Fibroblast of lung (primary cell): Measurements from ENCODE around the gene PROK2. TPM values are rescaled to one million over a fixed set of nuclear protein-coding genes. Genes with fewer than 3 reads are reported as not detected.

Experiments
- DNase-seq, 2 donors: peaks; one replicate each; pipeline versions ENCODE4 v3.0.0 to v3.0.0-alpha.2; 2010; ENCODE audit warnings: low read depth in 2 of 2
- H2AFZ ChIP-seq: 2 replicates; pipeline ENCODE4 v1.5.1; 2012; ENCODE audit warnings: low read length, control low read depth, inconsistent platforms
- H3K27ac ChIP-seq: 2 replicates; pipeline ENCODE4 v1.5.1; 2011; ENCODE audit warnings: low read length, control low read depth; ENCODE audit not compliant: insufficient read depth
- H3K27me3 ChIP-seq: 2 replicates; pipeline ENCODE4 v1.5.1; 2011; ENCODE audit warnings: mild to moderate bottlenecking, low read length; ENCODE audit not compliant: control insufficient read depth, insufficient read depth
- H3K36me3 ChIP-seq: 2 replicates; pipeline ENCODE4 v1.5.1; 2011; ENCODE audit warnings: low read length; ENCODE audit not compliant: control insufficient read depth, insufficient read depth
- H3K4me1 ChIP-seq: 2 replicates; pipeline ENCODE4 v1.5.1; 2011; ENCODE audit warnings: low read length; ENCODE audit not compliant: control insufficient read depth, insufficient read depth; ENCODE audit errors: extremely low read depth
- H3K4me2 ChIP-seq: 2 replicates; pipeline ENCODE4 v1.5.1; 2011; ENCODE audit warnings: low read length, control low read depth; ENCODE audit not compliant: insufficient read depth; ENCODE audit errors: extremely low read depth
- H3K4me3 ChIP-seq, 4 experiments: fragments of 200-600 bp in 1 of 4; sonication (generic) in 1 of 4; replicated peaks in 1 of 4; 2 replicates each; pipeline ENCODE4 v1.5.1; 2011 to 2016; ENCODE audit warnings: low read length in 4 of 4, low read depth in 3 of 4, mild to moderate bottlenecking in 3 of 4, control low read depth in 2 of 4, inconsistent platforms in 1 of 4, mixed read lengths in 1 of 4; ENCODE audit not compliant: insufficient read depth in 1 of 4; ENCODE audit errors: control extremely low read depth in 1 of 4
- H3K79me2 ChIP-seq: 2 replicates; pipeline ENCODE4 v1.5.1; 2012; ENCODE audit warnings: mild to moderate bottlenecking, low read length, inconsistent platforms; ENCODE audit not compliant: control insufficient read depth, insufficient read depth
- H3K9ac ChIP-seq: 2 replicates; pipeline ENCODE4 v1.5.1; 2011; ENCODE audit warnings: mild to moderate bottlenecking, low read length, control low read depth; ENCODE audit not compliant: insufficient read depth
- H3K9me3 ChIP-seq: 2 replicates; pipeline ENCODE4 v1.5.1; 2012; ENCODE audit warnings: low read depth, low read length; ENCODE audit not compliant: control insufficient read depth, insufficient read depth
- H4K20me1 ChIP-seq: 2 replicates; pipeline ENCODE4 v1.5.1; 2011; ENCODE audit warnings: low read length; ENCODE audit not compliant: control insufficient read depth, insufficient read depth; ENCODE audit errors: extremely low read depth
- EZH2 ChIP-seq: IDR thresholded peaks from 2 replicates; pipeline ENCODE4 v1.5.1; 2012; ENCODE audit warnings: low read length, control low read depth, mild to moderate bottlenecking; ENCODE audit errors: missing control alignments
- polyA plus RNA-seq, 2 donors: library from polyadenylated mRNA; depleted of rRNA in 1 of 2; stranded (reverse) in 1 of 2; unstranded in 1 of 2; fragments of >200 nt; gene quantifications; 2 replicates each; pipeline ENCODE4 v1.2.1, GENCODE V29; 2011 to 2012; ENCODE audit warnings: missing spikeins in 1 of 2
- total RNA-seq: library from RNA; depleted of rRNA; stranded (reverse); fragments of >200 nt; gene quantifications from 2 replicates; pipeline ENCODE4 v1.2.1, GENCODE V29; 2014
- TF ChIP-seq, protein P1 (sequence below), 2 donors: IDR thresholded peaks in 1 of 2; conservative IDR thresholded peaks in 1 of 2; 1 replicate in 1 of 2; 2 replicates in 1 of 2; pipeline ENCODE4 v1.5.1; 2011 to 2012; ENCODE audit warnings: low read length in 2 of 2, control low read depth in 1 of 2, inconsistent platforms in 1 of 2, low read depth in 1 of 2, mild to moderate bottlenecking in 1 of 2

Gene PROK2
- total and polyA plus RNA-seq, 2 donors (not counting 1 experiment from before 2014, with no cell fraction given) = not detected

DNA sequence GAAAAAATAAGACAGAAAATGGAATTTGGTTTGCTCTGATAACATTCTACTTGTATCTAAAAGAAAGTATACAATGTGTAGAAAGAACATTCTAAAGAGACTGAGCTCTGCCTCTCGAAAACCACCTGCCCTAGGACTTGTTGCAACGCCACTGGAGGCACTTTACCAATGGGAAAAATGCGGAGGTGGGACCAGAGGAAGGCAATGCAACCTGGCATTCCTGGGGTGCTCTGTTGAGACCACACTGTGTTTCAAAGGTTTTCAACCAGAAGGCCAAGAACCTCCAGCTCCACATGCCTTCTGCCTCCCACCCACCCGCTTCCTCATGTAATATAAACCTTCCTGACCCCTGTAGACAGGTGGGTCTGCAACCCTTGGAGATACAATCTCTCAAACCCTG lies 4.5 kb downstream of the PROK2 start:
- H3K4me1 ChIP-seq = no peaks in the 10 kb centered on the region
- no peaks in the 10 kb centered on the region for H3K9me3 ChIP-seq
- no peaks in the 10 kb centered on the region for H3K79me2 ChIP-seq
- no peak overlapping the region for H3K4me2 ChIP-seq
- no peak for DNase-seq
- no peak overlapping the region for H3K27ac ChIP-seq
- no peak overlapping the region for H3K9ac ChIP-seq
- no peaks in the 10 kb centered on the region for H4K20me1 ChIP-seq
- H3K36me3 ChIP-seq = no peaks in the 10 kb centered on the region
- H2AFZ ChIP-seq = no peak overlapping the region
- no peak overlapping the region for H3K4me3 ChIP-seq
- H3K27me3 ChIP-seq = peaks cover 20% of the 10 kb centered on the region
- TF ChIP-seq EZH2 = no peak
- TF ChIP-seq, protein P1, sequence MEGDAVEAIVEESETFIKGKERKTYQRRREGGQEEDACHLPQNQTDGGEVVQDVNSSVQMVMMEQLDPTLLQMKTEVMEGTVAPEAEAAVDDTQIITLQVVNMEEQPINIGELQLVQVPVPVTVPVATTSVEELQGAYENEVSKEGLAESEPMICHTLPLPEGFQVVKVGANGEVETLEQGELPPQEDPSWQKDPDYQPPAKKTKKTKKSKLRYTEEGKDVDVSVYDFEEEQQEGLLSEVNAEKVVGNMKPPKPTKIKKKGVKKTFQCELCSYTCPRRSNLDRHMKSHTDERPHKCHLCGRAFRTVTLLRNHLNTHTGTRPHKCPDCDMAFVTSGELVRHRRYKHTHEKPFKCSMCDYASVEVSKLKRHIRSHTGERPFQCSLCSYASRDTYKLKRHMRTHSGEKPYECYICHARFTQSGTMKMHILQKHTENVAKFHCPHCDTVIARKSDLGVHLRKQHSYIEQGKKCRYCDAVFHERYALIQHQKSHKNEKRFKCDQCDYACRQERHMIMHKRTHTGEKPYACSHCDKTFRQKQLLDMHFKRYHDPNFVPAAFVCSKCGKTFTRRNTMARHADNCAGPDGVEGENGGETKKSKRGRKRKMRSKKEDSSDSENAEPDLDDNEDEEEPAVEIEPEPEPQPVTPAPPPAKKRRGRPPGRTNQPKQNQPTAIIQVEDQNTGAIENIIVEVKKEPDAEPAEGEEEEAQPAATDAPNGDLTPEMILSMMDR (conservative IDR thresholded peaks at IDR 0.05 in 1 of 2, IDR thresholded peaks at IDR 0.05 in 1 of 2; ENCODE audit: low read depth in 1 of 2, low read length in 2 of 2) = no peak

DNA sequence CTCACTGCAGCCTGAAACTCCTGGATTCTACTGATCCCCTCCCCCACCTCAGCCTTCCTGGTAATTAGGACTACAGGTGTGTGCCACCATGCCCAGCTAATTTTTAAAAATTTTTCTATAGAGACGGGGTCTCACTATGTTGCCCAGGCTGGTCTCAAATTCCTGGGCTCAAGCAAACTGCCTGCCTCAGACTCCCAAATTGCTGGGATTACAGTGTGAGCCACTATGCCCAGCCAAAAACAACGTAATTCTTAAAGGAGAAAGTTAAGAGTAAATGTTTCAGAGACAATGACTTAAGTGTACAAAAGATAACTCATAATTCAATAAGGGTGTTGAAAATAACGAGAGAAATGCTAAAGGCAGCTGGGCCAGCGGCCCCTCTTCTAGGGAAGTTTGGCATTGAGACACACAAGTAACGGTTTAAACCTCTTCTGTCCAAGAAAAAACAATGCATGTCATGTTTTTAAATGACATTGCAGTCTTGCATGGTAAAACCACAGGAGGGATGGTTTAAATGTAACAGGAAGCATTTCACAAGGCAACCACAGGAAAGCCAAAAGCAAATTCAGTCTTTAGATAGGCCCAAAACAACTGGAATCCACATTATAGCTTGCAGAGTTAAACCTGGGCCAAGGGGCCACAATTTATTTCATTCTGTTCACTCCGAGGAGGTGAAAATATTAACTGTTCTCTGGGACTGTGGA lies 5.1 kb downstream of the PROK2 start:
- TF ChIP-seq EZH2 = no peak
- TF ChIP-seq, protein P1 (conservative IDR thresholded peaks at IDR 0.05 in 1 of 2, IDR thresholded peaks at IDR 0.05 in 1 of 2; ENCODE audit: low read depth in 1 of 2, low read length in 2 of 2) = no peak
- no peaks in the 10 kb centered on the region for H3K79me2 ChIP-seq
- H3K27me3 ChIP-seq = peaks cover 15% of the 10 kb centered on the region
- H3K27ac ChIP-seq = no peak overlapping the region
- no peaks in the 10 kb centered on the region for H3K9me3 ChIP-seq
- H2AFZ ChIP-seq = no peak overlapping the region
- no peak overlapping the region for H3K4me3 ChIP-seq
- no peaks in the 10 kb centered on the region for H3K36me3 ChIP-seq
- no peak for DNase-seq
- no peak overlapping the region for H3K9ac ChIP-seq
- no peaks in the 10 kb centered on the region for H4K20me1 ChIP-seq
- no peak overlapping the region for H3K4me2 ChIP-seq
- H3K4me1 ChIP-seq = no peaks in the 10 kb centered on the region

DNA sequence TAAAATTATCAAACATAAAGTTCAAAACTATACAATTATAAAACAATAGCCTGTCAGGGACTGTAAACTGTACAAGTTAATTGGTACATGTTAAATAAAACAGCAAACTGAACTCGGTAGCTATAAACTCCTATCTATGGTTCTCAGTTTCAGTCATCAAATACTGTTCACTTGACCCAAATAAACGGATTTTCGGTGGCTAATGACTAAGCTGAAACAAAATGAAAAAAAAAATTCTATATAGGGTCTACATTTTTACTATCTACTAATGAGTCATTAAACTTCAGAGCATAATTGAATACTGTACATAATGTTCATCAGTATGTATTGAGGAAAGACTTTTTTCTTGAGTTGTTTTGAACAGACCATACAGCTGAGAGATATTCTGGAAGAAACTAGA lies 6.6 kb downstream of the PROK2 start:
- no peak overlapping the region for H3K4me2 ChIP-seq
- H4K20me1 ChIP-seq = no peaks in the 10 kb centered on the region
- H2AFZ ChIP-seq = no peak overlapping the region
- H3K36me3 ChIP-seq = no peaks in the 10 kb centered on the region
- H3K27me3 ChIP-seq = peaks cover 6% of the 10 kb centered on the region
- no peak for TF ChIP-seq EZH2
- TF ChIP-seq, protein P1 (conservative IDR thresholded peaks at IDR 0.05 in 1 of 2, IDR thresholded peaks at IDR 0.05 in 1 of 2; ENCODE audit: low read depth in 1 of 2, low read length in 2 of 2) = no peak
- no peak overlapping the region for H3K9ac ChIP-seq
- no peak overlapping the region for H3K27ac ChIP-seq
- no peaks in the 10 kb centered on the region for H3K4me1 ChIP-seq
- no peaks in the 10 kb centered on the region for H3K9me3 ChIP-seq
- no peak overlapping the region for H3K4me3 ChIP-seq
- no peaks in the 10 kb centered on the region for H3K79me2 ChIP-seq
- no peak for DNase-seq
